IMR-90 (cell line): ENCODE data around the gene TMEM135. TPM values are rescaled to one million over a fixed set of nuclear protein-coding genes. Genes with fewer than 3 reads are reported as not detected.

Source experiments
- ATAC-seq: fragments of 200-7000 bp; cut with Tn5 transposase; 2 replicates; pipeline ENCODE4 v1.9.1; 2020; ENCODE audit warnings: low read depth, mild to moderate bottlenecking, moderate library complexity
- BruUV-seq: library from RNA; stranded (reverse); fragments of 400-500 nt; replicated peaks from 2 replicates; lab custom pipeline; 2021; lab: Mats Ljungman, UMichigan
- CTCF ChIA-PET: fragments of 300-600 bp; formaldehyde crosslinking; extraction: SDS; loops from one replicate; lab custom pipeline; 2021; ENCODE audit warnings: antibody characterized with exemption; lab: Yijun Ruan, JAX
- POLR2A ChIA-PET: fragments of 300-600 bp; sonication (Branson Sonifier 250); formaldehyde crosslinking; loops from one replicate; lab custom pipeline; 2022; ENCODE audit warnings: antibody characterized with exemption; ENCODE audit not compliant: unreplicated experiment; lab: Charles Lee
- DNase-seq: peaks from one replicate; pipeline ENCODE4 v3.0.0; 2013
- H2AFZ ChIP-seq: replicated peaks from 2 replicates; pipeline ENCODE3; 2013; ENCODE audit warnings: low read length, mild to moderate bottlenecking; ENCODE audit not compliant: poor library complexity
- H2AK5ac ChIP-seq: 2 replicates; pipeline ENCODE4 v1.6.1; 2013; ENCODE audit warnings: low read depth, low read length, inconsistent platforms
- H2AK9ac ChIP-seq: replicated peaks from 2 replicates; pipeline ENCODE3; 2013; ENCODE audit warnings: mild to moderate bottlenecking, low read depth, low read length, moderate library complexity; ENCODE audit not compliant: poor library complexity
- H2BK120ac ChIP-seq: 2 replicates; pipeline ENCODE4 v1.6.1; 2013; ENCODE audit warnings: low read depth, low read length, inconsistent platforms
- H2BK15ac ChIP-seq: 3 replicates; pipeline ENCODE4 v1.6.1; 2013; ENCODE audit warnings: low read depth, low read length, inconsistent platforms
- H2BK20ac ChIP-seq: 2 replicates; pipeline ENCODE4 v1.6.1; 2013; ENCODE audit warnings: low read depth, mild to moderate bottlenecking, inconsistent platforms, low read length, moderate library complexity
- H2BK5ac ChIP-seq: 2 replicates; pipeline ENCODE4 v1.6.1; 2013; ENCODE audit warnings: mild to moderate bottlenecking, low read depth, low read length, inconsistent platforms; ENCODE audit not compliant: poor library complexity, severe bottlenecking
- H3K14ac ChIP-seq: replicated peaks from 2 replicates; pipeline ENCODE4 v1.6.1; 2013; ENCODE audit warnings: low read depth, low read length, inconsistent platforms
- H3K18ac ChIP-seq: 2 replicates; pipeline ENCODE4 v1.6.1; 2013; ENCODE audit warnings: low read depth, low read length, control low read depth
- H3K23ac ChIP-seq: 2 replicates; pipeline ENCODE4 v1.6.1; 2013; ENCODE audit warnings: low read depth, low read length, inconsistent platforms
- H3K27ac ChIP-seq: 2 replicates; pipeline ENCODE4 v1.5.1; 2013; ENCODE audit warnings: mild to moderate bottlenecking, control low read depth, low read length; ENCODE audit not compliant: insufficient read depth
- H3K27me3 ChIP-seq: 2 replicates; pipeline ENCODE4 v1.6.1; 2013; ENCODE audit warnings: low read length; ENCODE audit not compliant: control insufficient read depth, insufficient read depth
- H3K36me3 ChIP-seq: 2 replicates; pipeline ENCODE4 v1.6.1; 2013; ENCODE audit warnings: low read length, mixed read lengths; ENCODE audit not compliant: control insufficient read depth, insufficient read depth
- H3K4ac ChIP-seq: 2 replicates; pipeline ENCODE4 v1.6.1; 2013; ENCODE audit warnings: low read depth, low read length, inconsistent platforms
- H3K4me1 ChIP-seq: 2 replicates; pipeline ENCODE4 v1.6.1; 2013; ENCODE audit warnings: low read length, mixed read lengths; ENCODE audit not compliant: control insufficient read depth, insufficient read depth
- H3K4me2 ChIP-seq: 2 replicates; pipeline ENCODE4 v1.6.1; 2013; ENCODE audit warnings: low read depth, mild to moderate bottlenecking, control low read depth, low read length, moderate library complexity
- H3K4me3 ChIP-seq: 2 replicates; pipeline ENCODE4 v1.5.1; 2013; ENCODE audit warnings: low read depth, mild to moderate bottlenecking, control low read depth, low read length, moderate library complexity; ENCODE audit not compliant: insufficient read depth
- H3K56ac ChIP-seq: 2 replicates; pipeline ENCODE4 v1.6.1; 2013; ENCODE audit warnings: low read length, inconsistent platforms; ENCODE audit not compliant: insufficient read depth; ENCODE audit errors: extremely low read depth
- H3K79me1 ChIP-seq, 2 experiments: 2 replicates each; pipeline ENCODE4 v1.6.1; 2013; ENCODE audit warnings: low read length in 2 of 2, inconsistent platforms in 1 of 2, low read depth in 1 of 2
- H3K9ac ChIP-seq: 2 replicates; pipeline ENCODE4 v1.6.1; 2013; ENCODE audit warnings: low read depth, low read length, control low read depth
- H3K9me1 ChIP-seq: 2 replicates; pipeline ENCODE4 v1.6.1; 2013; ENCODE audit warnings: low read length, inconsistent platforms; ENCODE audit not compliant: insufficient read depth
- H3K9me3 ChIP-seq: 2 replicates; pipeline ENCODE4 v1.6.1; 2013; ENCODE audit warnings: low read length; ENCODE audit not compliant: control insufficient read depth, insufficient read depth
- H4K20me1 ChIP-seq: 2 replicates; pipeline ENCODE4 v1.6.1; 2013; ENCODE audit warnings: low read length, inconsistent platforms; ENCODE audit not compliant: insufficient read depth
- H4K5ac ChIP-seq: 2 replicates; pipeline ENCODE4 v1.6.1; 2013; ENCODE audit warnings: mild to moderate bottlenecking, low read depth, low read length, control low read depth
- H4K8ac ChIP-seq, 2 experiments: 2 replicates each; pipeline ENCODE4 v1.6.1; 2013; ENCODE audit warnings: low read depth in 2 of 2, low read length in 2 of 2, control low read depth in 1 of 2, inconsistent platforms in 1 of 2
- H4K91ac ChIP-seq: 2 replicates; pipeline ENCODE4 v1.6.1; 2013; ENCODE audit warnings: low read depth, low read length, inconsistent platforms; ENCODE audit not compliant: insufficient read depth
- MAFK ChIP-seq: IDR thresholded peaks from 2 replicates; pipeline ENCODE4 v1.6.1; 2012; ENCODE audit warnings: low read depth, low read length, improper control_type of control experiment
- WGBS, 2 experiments: methylation state at CpG; one replicate each; pipeline versions ENCODE4 v1.1.5 to v1.1.7; 2013; ENCODE audit warnings: missing lambda C conversion rate in 2 of 2; ENCODE audit not compliant: insufficient read length in 1 of 2; ENCODE audit errors: extremely low coverage in 2 of 2; 5-methylcytosine and 5-hydroxymethylcytosine counted together
- dilution Hi-C: fragments of 300-500 bp; cut with HindIII; formaldehyde crosslinking; loops from one replicate; pipeline ENCODE4 v1.14.3; 2018; ENCODE audit warnings: low sequenced_read_pairs; ENCODE audit not compliant: unreplicated experiment
- in situ Hi-C: fragments of 300-500 bp; cut with MboI; formaldehyde crosslinking; loops from 3 replicates; pipeline ENCODE4 v1.14.3; 2019; ENCODE audit warnings: low sequenced_read_pairs, inconsistent platforms, mixed read lengths
- intact Hi-C: fragments of 100-400 bp; cut with micrococcal nuclease; formaldehyde crosslinking; loops from 2 replicates; pipeline ENCODE4 v1.10.0; 2022
- polyA plus RNA-seq, 3 experiments: library from polyadenylated mRNA; depleted of rRNA; stranded (reverse); fragments of >200 nt; gene quantifications; 2 replicates each; pipeline ENCODE4 v1.2.3, GENCODE V29; 2012; ENCODE audit warnings: low replicate concordance in 1 of 3
- total RNA-seq: library from RNA; depleted of rRNA; stranded (reverse); fragments of >200 nt; gene quantifications from 2 replicates; pipeline ENCODE4 v1.2.3, GENCODE V29; 2012

TMEM135 gene
- total and polyA plus RNA-seq, 2 of the 4 experiments (the other 2 are of a cell fraction) = 3.9 to 5.9 TPM

GRCh38 chr11:86988351-86988881, 49.3 kb upstream of the TMEM135 start:
- Histone ChIP-seq H4K8ac (no peak overlapping the region), H3K79me1 (no peaks in the 10 kb centered on the region), H3K9me1 (no peaks in the 10 kb centered on the region), H3K4me1 (peaks cover 6% of the 10 kb centered on the region), H3K9me3 (no peaks in the 10 kb centered on the region), H3K23ac (no peak overlapping the region), H3K27me3 (no peaks in the 10 kb centered on the region; the same call in none of the 2 replicates), H2AFZ (no peak overlapping the region), H2BK5ac (no peak overlapping the region), H4K91ac (no peak overlapping the region), H3K4me2 (no peak overlapping the region), H3K36me3 (no peaks in the 10 kb centered on the region), H3K4ac (no peak overlapping the region), H2AK9ac (no peak overlapping the region), H3K14ac (no peak overlapping the region), H3K27ac (no peak overlapping the region), H4K5ac (no peak overlapping the region), H2BK20ac (no peak overlapping the region), H2BK120ac (no peak overlapping the region), H4K20me1 (no peaks in the 10 kb centered on the region), H3K56ac (no peak overlapping the region), H3K9ac (no peak overlapping the region), H3K4me3 (no peak overlapping the region), H2BK15ac (no peak overlapping the region), H3K18ac (no peak overlapping the region), H2AK5ac (no peak overlapping the region)
- DNase-seq = no peak
- POLR2A ChIA-PET = no interaction called here
- dilution Hi-C loops = no loop called here
- CTCF ChIA-PET = no interaction called here
- no peak for ATAC-seq
- intact Hi-C loops = no loop called here
- BruUV-seq = no TSS peak
- in situ Hi-C loops = no loop called here
- no CpG with 5 or more reads among the region's 4 CpGs for WGBS, 2 experiments
- no peak for TF ChIP-seq MAFK
